ENCODE data around the gene SMIM5.

SMIM5 gene

GRCh38 chr17:75668489-75668888 lies 35.3 kb downstream of the SMIM5 start:
- H3K4me1 Mint-ChIP-seq: peaks cover 19% of the 10 kb centered on the region
- no peak overlapping the region for H3K4me3 Mint-ChIP-seq
- TF ChIP-seq, protein P1, sequence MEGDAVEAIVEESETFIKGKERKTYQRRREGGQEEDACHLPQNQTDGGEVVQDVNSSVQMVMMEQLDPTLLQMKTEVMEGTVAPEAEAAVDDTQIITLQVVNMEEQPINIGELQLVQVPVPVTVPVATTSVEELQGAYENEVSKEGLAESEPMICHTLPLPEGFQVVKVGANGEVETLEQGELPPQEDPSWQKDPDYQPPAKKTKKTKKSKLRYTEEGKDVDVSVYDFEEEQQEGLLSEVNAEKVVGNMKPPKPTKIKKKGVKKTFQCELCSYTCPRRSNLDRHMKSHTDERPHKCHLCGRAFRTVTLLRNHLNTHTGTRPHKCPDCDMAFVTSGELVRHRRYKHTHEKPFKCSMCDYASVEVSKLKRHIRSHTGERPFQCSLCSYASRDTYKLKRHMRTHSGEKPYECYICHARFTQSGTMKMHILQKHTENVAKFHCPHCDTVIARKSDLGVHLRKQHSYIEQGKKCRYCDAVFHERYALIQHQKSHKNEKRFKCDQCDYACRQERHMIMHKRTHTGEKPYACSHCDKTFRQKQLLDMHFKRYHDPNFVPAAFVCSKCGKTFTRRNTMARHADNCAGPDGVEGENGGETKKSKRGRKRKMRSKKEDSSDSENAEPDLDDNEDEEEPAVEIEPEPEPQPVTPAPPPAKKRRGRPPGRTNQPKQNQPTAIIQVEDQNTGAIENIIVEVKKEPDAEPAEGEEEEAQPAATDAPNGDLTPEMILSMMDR (IDR thresholded peaks at IDR 0.05): no peak
- peaks cover 40% of the 10 kb centered on the region for H3K36me3 Mint-ChIP-seq (ENCODE audit: low read depth)
- H3K27ac Mint-ChIP-seq: no peak overlapping the region
- no peaks in the 10 kb centered on the region for H3K9me3 Mint-ChIP-seq
- no peak for DNase-seq
- no peaks in the 10 kb centered on the region for H3K27me3 Mint-ChIP-seq (ENCODE audit: low read depth, poor library complexity)

GRCh38 chr17:75670868-75671267 lies 37.6 kb downstream of the SMIM5 start:
- Mint-ChIP-seq H3K4me1 (peaks cover 15% of the 10 kb centered on the region), H3K27me3 (ENCODE audit: low read depth, poor library complexity) (no peaks in the 10 kb centered on the region), H3K9me3 (no peaks in the 10 kb centered on the region), H3K27ac (no peak overlapping the region), H3K4me3 (no peak overlapping the region), H3K36me3 (ENCODE audit: low read depth) (peaks cover 36% of the 10 kb centered on the region)
- TF ChIP-seq, protein P1 (IDR thresholded peaks at IDR 0.05): no peak
- DNase-seq: no peak

GRCh38 chr17:75672011-75672410 lies 38.8 kb downstream of the SMIM5 start:
- Mint-ChIP-seq H3K27ac (no peak overlapping the region), H3K4me3 (no peak overlapping the region), H3K4me1 (peaks cover 10% of the 10 kb centered on the region), H3K27me3 (ENCODE audit: low read depth, poor library complexity) (no peaks in the 10 kb centered on the region), H3K36me3 (ENCODE audit: low read depth) (peaks cover 44% of the 10 kb centered on the region), H3K9me3 (no peaks in the 10 kb centered on the region)
- TF ChIP-seq, protein P1 (IDR thresholded peaks at IDR 0.05): no peak
- DNase-seq: no peak

- TF ChIP-seq, protein P1 (IDR thresholded peaks at IDR 0.05): no peak
- DNase-seq: no peak
- Mint-ChIP-seq H3K4me1 (peaks cover 5% of the 10 kb centered on the region), H3K36me3 (ENCODE audit: low read depth) (peaks cover 42% of the 10 kb centered on the region), H3K27ac (no peak overlapping the region), H3K27me3 (ENCODE audit: low read depth, poor library complexity) (no peaks in the 10 kb centered on the region), H3K4me3 (no peak overlapping the region), H3K9me3 (no peaks in the 10 kb centered on the region)
Observed at GRCh38 chr17:75673487-75673886, 40.3 kb downstream of the SMIM5 start.

GRCh38 chr17:75676461-75676860 lies 43.2 kb downstream of the SMIM5 start:
- Mint-ChIP-seq H3K27me3 (ENCODE audit: low read depth, poor library complexity) (no peaks in the 10 kb centered on the region), H3K27ac (no peak overlapping the region), H3K4me1 (no peaks in the 10 kb centered on the region), H3K9me3 (no peaks in the 10 kb centered on the region), H3K4me3 (no peak overlapping the region), H3K36me3 (ENCODE audit: low read depth) (peaks cover 37% of the 10 kb centered on the region)
- DNase-seq: no peak
- TF ChIP-seq, protein P1 (IDR thresholded peaks at IDR 0.05): no peak

- DNase-seq: no peak
- Mint-ChIP-seq H3K27me3 (ENCODE audit: low read depth, poor library complexity) (no peaks in the 10 kb centered on the region), H3K27ac (peak overlapping the region; percentile 94)
Observed at GRCh38 chr17:75679706-75680211, 46.5 kb downstream of the SMIM5 start.

More at GRCh38 chr17:75679706-75680211, 46.5 kb downstream of the SMIM5 start:
- TF ChIP-seq, protein P1 (IDR thresholded peaks at IDR 0.05): no peak
- H3K4me1 Mint-ChIP-seq: no peaks in the 10 kb centered on the region
- H3K9me3 Mint-ChIP-seq: no peaks in the 10 kb centered on the region
- peaks cover 32% of the 10 kb centered on the region for H3K36me3 Mint-ChIP-seq (ENCODE audit: low read depth)
- H3K4me3 Mint-ChIP-seq: no peak overlapping the region

Measured in nephron progenitor cell (in vitro differentiated cells).